ENCODE data around the gene SIT1. TPM values are rescaled to one million over a fixed set of nuclear protein-coding genes. Genes with fewer than 3 reads are reported as not detected.
"Not testable (repeated sequence)": the region's sequence is repeated elsewhere in the genome, so short reads cannot be mapped to it uniquely, and the experiment has no call there.

SIT1 gene
- total RNA-seq, 1 donor from 2014 or later = not detected

DNA sequence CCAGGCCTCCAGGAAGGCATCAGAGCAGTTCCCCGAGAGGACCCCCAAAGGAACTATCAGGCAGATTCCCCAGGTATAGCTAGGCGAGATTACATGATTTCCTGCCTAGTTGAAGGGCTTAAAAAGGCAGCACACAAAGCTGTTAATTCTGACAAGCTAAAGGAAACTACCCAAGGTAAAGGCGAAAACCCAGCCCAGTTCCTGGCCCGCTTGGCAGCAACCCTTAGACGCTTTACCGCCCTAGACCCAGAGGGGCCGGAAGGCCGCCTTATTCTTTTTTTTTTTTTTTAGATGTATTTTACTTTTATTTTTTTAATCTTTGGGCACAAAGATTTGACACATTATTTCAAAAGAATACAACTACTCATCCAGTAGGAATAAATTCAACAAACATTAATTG, 12.0 kb downstream of the SIT1 start:
- H3K4me3 ChIP-seq (ENCODE audit: insufficient read depth, low read depth, low read length); H3K27me3 ChIP-seq (ENCODE audit: insufficient read depth, low read length); H3K36me3 Mint-ChIP-seq (ENCODE audit: low read depth, unreplicated experiment); H3K4me2 ChIP-seq (ENCODE audit: low read length); H2AFZ ChIP-seq (ENCODE audit: low read depth, low read length); H3K9me3 Mint-ChIP-seq (ENCODE audit: unreplicated experiment); H3K27ac ChIP-seq (ENCODE audit: low read depth, low read length); H3K9ac ChIP-seq (ENCODE audit: low read length); DNase-seq (ENCODE audit: low read depth); H3K27me3 Mint-ChIP-seq (ENCODE audit: low read depth, unreplicated experiment); H3K4me1 ChIP-seq (ENCODE audit: insufficient read depth, low read length); H3K4me1 Mint-ChIP-seq (ENCODE audit: low read depth, unreplicated experiment); FAIRE-seq; H3K9me3 ChIP-seq (ENCODE audit: insufficient read depth, low read depth, low read length); H3K36me3 ChIP-seq (ENCODE audit: insufficient read depth, low read length); H4K20me1 ChIP-seq (ENCODE audit: insufficient read depth, low read length); H3K4me3 Mint-ChIP-seq (ENCODE audit: unreplicated experiment); H3K79me2 ChIP-seq (ENCODE audit: insufficient read depth, low read length); H3K27ac Mint-ChIP-seq (ENCODE audit: unreplicated experiment): not testable (repeated sequence)

DNA sequence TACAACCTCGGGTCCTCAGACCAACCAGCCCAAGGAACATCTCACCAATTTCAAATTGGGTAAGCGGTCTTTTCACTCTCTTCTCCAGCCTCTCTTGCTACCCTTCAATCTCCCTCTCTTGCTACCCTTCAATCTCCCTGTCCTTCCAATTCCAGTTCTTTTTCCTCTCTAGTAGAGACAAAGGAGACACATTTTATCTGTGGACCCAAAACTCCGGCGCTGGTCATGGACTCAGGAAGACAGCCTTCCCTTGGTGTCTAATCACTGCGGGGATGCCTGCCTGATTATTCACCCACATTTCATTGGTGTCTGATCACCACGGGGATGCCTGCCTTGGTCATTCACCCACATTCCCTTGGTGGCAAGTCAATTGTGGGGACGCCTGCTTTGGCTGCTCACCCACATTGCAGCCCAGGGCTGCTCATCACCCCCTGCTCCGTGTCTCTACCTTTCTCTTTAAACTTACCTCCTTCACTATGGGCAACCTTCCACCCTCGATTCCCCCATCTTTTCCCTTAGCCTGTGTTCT, 13.2 kb downstream of the SIT1 start:
- H3K4me3 ChIP-seq (ENCODE audit: insufficient read depth, low read depth, low read length); H3K9ac ChIP-seq (ENCODE audit: low read length); H3K27me3 ChIP-seq (ENCODE audit: insufficient read depth, low read length); H3K4me3 Mint-ChIP-seq (ENCODE audit: unreplicated experiment); H3K27me3 Mint-ChIP-seq (ENCODE audit: low read depth, unreplicated experiment); H3K9me3 ChIP-seq (ENCODE audit: insufficient read depth, low read depth, low read length); H3K4me1 ChIP-seq (ENCODE audit: insufficient read depth, low read length); H3K27ac ChIP-seq (ENCODE audit: low read depth, low read length); H2AFZ ChIP-seq (ENCODE audit: low read depth, low read length); DNase-seq (ENCODE audit: low read depth); H3K9me3 Mint-ChIP-seq (ENCODE audit: unreplicated experiment); H3K36me3 ChIP-seq (ENCODE audit: insufficient read depth, low read length); H3K4me1 Mint-ChIP-seq (ENCODE audit: low read depth, unreplicated experiment); H3K27ac Mint-ChIP-seq (ENCODE audit: unreplicated experiment); FAIRE-seq; H3K79me2 ChIP-seq (ENCODE audit: insufficient read depth, low read length); H3K4me2 ChIP-seq (ENCODE audit: low read length); H3K36me3 Mint-ChIP-seq (ENCODE audit: low read depth, unreplicated experiment); H4K20me1 ChIP-seq (ENCODE audit: insufficient read depth, low read length): not testable (repeated sequence)

DNA sequence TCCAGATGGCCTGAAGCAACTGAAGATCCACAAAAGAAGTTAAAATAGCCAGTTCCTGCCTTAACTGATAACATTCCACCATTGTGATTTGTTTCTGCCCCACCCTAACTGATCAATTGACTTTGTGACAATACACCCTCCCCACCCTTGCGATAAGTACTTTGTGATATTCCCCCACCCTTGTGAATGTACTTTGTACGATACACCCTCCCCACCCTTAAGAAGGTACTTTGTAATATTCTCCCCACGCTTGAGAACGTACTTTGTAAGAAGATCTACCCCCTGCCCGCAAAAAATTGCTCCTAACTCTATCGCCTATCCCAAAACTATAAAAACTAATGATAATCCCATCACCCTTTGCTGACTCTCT, 13.9 kb downstream of the SIT1 start:
- H3K4me1 ChIP-seq (ENCODE audit: insufficient read depth, low read length); H3K4me2 ChIP-seq (ENCODE audit: low read length); FAIRE-seq; H3K4me1 Mint-ChIP-seq (ENCODE audit: low read depth, unreplicated experiment); H3K27ac Mint-ChIP-seq (ENCODE audit: unreplicated experiment); H3K4me3 Mint-ChIP-seq (ENCODE audit: unreplicated experiment); H3K27ac ChIP-seq (ENCODE audit: low read depth, low read length); H3K36me3 ChIP-seq (ENCODE audit: insufficient read depth, low read length); H2AFZ ChIP-seq (ENCODE audit: low read depth, low read length); H3K36me3 Mint-ChIP-seq (ENCODE audit: low read depth, unreplicated experiment); H3K27me3 Mint-ChIP-seq (ENCODE audit: low read depth, unreplicated experiment); H3K9me3 ChIP-seq (ENCODE audit: insufficient read depth, low read depth, low read length); H3K9me3 Mint-ChIP-seq (ENCODE audit: unreplicated experiment); H3K79me2 ChIP-seq (ENCODE audit: insufficient read depth, low read length); DNase-seq (ENCODE audit: low read depth); H3K4me3 ChIP-seq (ENCODE audit: insufficient read depth, low read depth, low read length); H3K27me3 ChIP-seq (ENCODE audit: insufficient read depth, low read length); H4K20me1 ChIP-seq (ENCODE audit: insufficient read depth, low read length); H3K9ac ChIP-seq (ENCODE audit: low read length): not testable (repeated sequence)

DNA sequence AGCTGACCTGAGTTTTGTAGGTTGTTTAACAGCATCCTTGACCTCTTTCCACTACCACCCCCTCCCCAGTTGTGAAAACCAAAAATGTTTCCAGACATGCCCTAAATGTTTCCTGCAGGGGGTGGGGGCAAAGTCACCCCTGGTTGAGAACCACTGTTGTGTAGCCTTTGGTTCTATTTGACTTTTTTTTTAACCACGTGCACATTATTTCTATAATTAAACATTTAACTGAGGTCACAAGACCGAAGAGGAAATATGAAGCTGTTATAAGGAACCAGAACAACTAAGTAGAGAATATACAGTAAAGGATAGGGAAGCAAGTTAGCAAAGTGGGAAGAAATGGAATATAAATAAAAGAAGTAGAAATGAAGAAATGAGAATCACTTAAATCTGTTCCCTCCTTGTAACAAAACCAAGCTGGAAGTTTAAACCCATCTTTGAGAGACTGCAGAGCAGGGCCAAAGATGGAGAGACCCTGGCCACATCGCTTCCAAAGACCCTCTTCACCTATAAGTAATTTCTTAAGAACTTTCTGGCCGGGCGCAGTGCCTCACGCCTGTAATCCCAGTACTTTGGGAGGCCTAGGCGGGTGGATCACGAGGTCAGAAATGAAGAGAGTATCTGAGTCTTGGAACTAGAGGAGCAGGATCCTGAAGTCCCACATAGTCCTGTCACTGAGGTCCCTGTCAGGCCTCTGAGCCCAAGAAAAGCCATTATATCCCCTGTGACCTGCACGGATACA, 14.4 kb downstream of the SIT1 start:
- no peaks in the 10 kb centered on the region for H3K27me3 ChIP-seq (ENCODE audit: insufficient read depth, low read length)
- Mint-ChIP-seq H3K27ac (ENCODE audit: unreplicated experiment) (no peak overlapping the region), H3K36me3 (ENCODE audit: low read depth, unreplicated experiment) (peaks cover 6% of the 10 kb centered on the region), H3K27me3 (ENCODE audit: low read depth, unreplicated experiment) (no peaks in the 10 kb centered on the region), H3K4me1 (ENCODE audit: low read depth, unreplicated experiment) (peaks cover 7% of the 10 kb centered on the region), H3K4me3 (ENCODE audit: unreplicated experiment) (no peak overlapping the region), H3K9me3 (ENCODE audit: unreplicated experiment) (peaks cover 3% of the 10 kb centered on the region)
- H3K4me1 ChIP-seq (ENCODE audit: insufficient read depth, low read length) = no peaks in the 10 kb centered on the region
- H3K9ac ChIP-seq (ENCODE audit: low read length) = no peak overlapping the region
- FAIRE-seq (no peak), DNase-seq (ENCODE audit: low read depth) (no peak)
- H3K79me2 ChIP-seq (ENCODE audit: insufficient read depth, low read length) = no peaks in the 10 kb centered on the region
- H3K4me3 ChIP-seq (ENCODE audit: insufficient read depth, low read depth, low read length) = no peak overlapping the region
- H2AFZ ChIP-seq (ENCODE audit: low read depth, low read length) = no peak overlapping the region
- TF ChIP-seq EZH2 (IDR thresholded peaks at IDR 0.05; ENCODE audit: insufficient read depth, low read length) = no peak
- TF ChIP-seq, protein P1, sequence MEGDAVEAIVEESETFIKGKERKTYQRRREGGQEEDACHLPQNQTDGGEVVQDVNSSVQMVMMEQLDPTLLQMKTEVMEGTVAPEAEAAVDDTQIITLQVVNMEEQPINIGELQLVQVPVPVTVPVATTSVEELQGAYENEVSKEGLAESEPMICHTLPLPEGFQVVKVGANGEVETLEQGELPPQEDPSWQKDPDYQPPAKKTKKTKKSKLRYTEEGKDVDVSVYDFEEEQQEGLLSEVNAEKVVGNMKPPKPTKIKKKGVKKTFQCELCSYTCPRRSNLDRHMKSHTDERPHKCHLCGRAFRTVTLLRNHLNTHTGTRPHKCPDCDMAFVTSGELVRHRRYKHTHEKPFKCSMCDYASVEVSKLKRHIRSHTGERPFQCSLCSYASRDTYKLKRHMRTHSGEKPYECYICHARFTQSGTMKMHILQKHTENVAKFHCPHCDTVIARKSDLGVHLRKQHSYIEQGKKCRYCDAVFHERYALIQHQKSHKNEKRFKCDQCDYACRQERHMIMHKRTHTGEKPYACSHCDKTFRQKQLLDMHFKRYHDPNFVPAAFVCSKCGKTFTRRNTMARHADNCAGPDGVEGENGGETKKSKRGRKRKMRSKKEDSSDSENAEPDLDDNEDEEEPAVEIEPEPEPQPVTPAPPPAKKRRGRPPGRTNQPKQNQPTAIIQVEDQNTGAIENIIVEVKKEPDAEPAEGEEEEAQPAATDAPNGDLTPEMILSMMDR (IDR thresholded peaks at IDR 0.05; ENCODE audit: insufficient read depth, low read depth, low read length) = no peak
- H3K36me3 ChIP-seq (ENCODE audit: insufficient read depth, low read length) = no peaks in the 10 kb centered on the region
- no peaks in the 10 kb centered on the region for H3K9me3 ChIP-seq (ENCODE audit: insufficient read depth, low read depth, low read length)
- H3K4me2 ChIP-seq (ENCODE audit: low read length) = no peak overlapping the region
- no peaks in the 10 kb centered on the region for H4K20me1 ChIP-seq (ENCODE audit: insufficient read depth, low read length)
- no peak overlapping the region for H3K27ac ChIP-seq (ENCODE audit: low read depth, low read length)

All from astrocyte (in vitro differentiated cells and primary cell).